HepG2 (cell line): ENCODE data around the gene ARHGEF7.

Experiments
- NR2F2 ChIP-seq: IDR thresholded peaks from 2 replicates; pipeline ENCODE4 v1.6.1; 2012; ENCODE audit warnings: low read depth, inconsistent platforms, borderline replicate concordance
- RBFOX2 ChIP-seq: fragments of 200-400 bp; formaldehyde crosslinking; IDR thresholded peaks from 2 replicates; pipeline ENCODE4 v1.6.1; 2017; ENCODE audit warnings: low read depth, mild to moderate bottlenecking, low read length
- YY1 ChIP-seq: IDR thresholded peaks from 2 replicates; pipeline ENCODE4 v1.6.1; 2011; ENCODE audit warnings: low read length, low read depth, moderate library complexity, mild to moderate bottlenecking; ENCODE audit not compliant: insufficient read depth, insufficient replicate concordance

- TF ChIP-seq YY1, result no peak
- no peak for TF ChIP-seq RBFOX2
- TF ChIP-seq NR2F2, result no peak
Measured at GRCh38 chr13:111256458-111256857, 141.3 kb downstream of the ARHGEF7 start.
